Uterus (tissue), 4 donors: ENCODE measurements around the gene HIPK2. TPM values are rescaled to one million over a fixed set of nuclear protein-coding genes. Genes with fewer than 3 reads are reported as not detected.

ENCODE experiments used
- DNase-seq, 2 donors: peaks; one replicate each; pipeline ENCODE4 v3.0.0-alpha.2; 2019 to 2020
- H3K27ac ChIP-seq, 2 donors: fragments of 200-600 bp; sonication (generic); 1 replicate in 1 of 2; 2 replicates in 1 of 2; pipeline ENCODE4 v1.5.1; 2016 to 2018
- H3K27me3 ChIP-seq, 2 donors: fragments of 200-600 bp; sonication (generic); one replicate each; pipeline ENCODE4 v1.5.1; 2018 to 2019; ENCODE audit warnings: control low read depth in 1 of 2
- H3K36me3 ChIP-seq, 2 donors: fragments of 200-600 bp; sonication (generic); one replicate each; pipeline ENCODE4 v1.5.1; 2019; ENCODE audit warnings: control low read depth in 1 of 2
- H3K4me1 ChIP-seq, 2 donors: fragments of 200-600 bp; sonication (generic); one replicate each; pipeline ENCODE4 v1.5.1; 2018 to 2019; ENCODE audit warnings: control low read depth in 1 of 2
- H3K4me3 ChIP-seq, 2 donors: fragments of 200-600 bp; sonication (generic); 1 replicate in 1 of 2; 2 replicates in 1 of 2; pipeline ENCODE4 v1.5.1; 2018 to 2019; ENCODE audit warnings: mild to moderate bottlenecking in 1 of 2
- H3K9me3 ChIP-seq, 2 donors: fragments of 200-600 bp; sonication (generic); one replicate each; pipeline ENCODE4 v1.5.1; 2019; ENCODE audit warnings: control low read depth in 1 of 2
- CTCF ChIP-seq, 4 experiments: fragments of 200-600 bp in 2 of 4; fragments of 450-650 bp in 2 of 4; sonication (generic) in 2 of 4; IDR thresholded peaks; one replicate each; pipeline ENCODE4 v1.5.1; 2016 to 2019; ENCODE audit warnings: antibody characterized with exemption in 4 of 4, mild to moderate bottlenecking in 2 of 4, moderate library complexity in 1 of 4
- POLR2A ChIP-seq, 2 donors: fragments of 450-650 bp; IDR thresholded peaks; one replicate each; pipeline ENCODE4 v1.6.1; 2016; ENCODE audit warnings: antibody characterized with exemption in 2 of 2, mild to moderate bottlenecking in 1 of 2, moderate library complexity in 1 of 2
- intact Hi-C: fragments of 100-400 bp; cut with DNase I; formaldehyde crosslinking; loops from one replicate; pipeline ENCODE4 v1.15.1; 2023; ENCODE audit warnings: low total_unique reads
- total RNA-seq, 4 donors: library from RNA; depleted of rRNA in 3 of 4; stranded (reverse); fragments of >200 nt in 3 of 4; gene quantifications; one replicate each; pipeline versions ENCODE4 v1.1.0 to v1.2.4, GENCODE V29; 2014 to 2023
- donor health status: DM: yes; HTN: yes; CAD: no.

The HIPK2 gene
- total RNA-seq, 4 donors from 2014 or later = 9.4 to 65.8 (median 19.2) TPM

GRCh38 chr7:139566736-139567646, 210.8 kb downstream of the HIPK2 start:
- Histone ChIP-seq H3K27me3 (no peaks in the 10 kb centered on the region), H3K36me3 (no peaks in the 10 kb centered on the region), H3K4me1 (no peaks in the 10 kb centered on the region), H3K27ac (no peak overlapping the region), H3K4me3 (no peak overlapping the region), H3K9me3 (no peaks in the 10 kb centered on the region)
- intact Hi-C loops = no loop called here
- no peak for DNase-seq
- TF ChIP-seq POLR2A (IDR thresholded peaks at IDR 0.05) (no peak), CTCF (IDR thresholded peaks at IDR 0.05) (no peak)

DNA sequence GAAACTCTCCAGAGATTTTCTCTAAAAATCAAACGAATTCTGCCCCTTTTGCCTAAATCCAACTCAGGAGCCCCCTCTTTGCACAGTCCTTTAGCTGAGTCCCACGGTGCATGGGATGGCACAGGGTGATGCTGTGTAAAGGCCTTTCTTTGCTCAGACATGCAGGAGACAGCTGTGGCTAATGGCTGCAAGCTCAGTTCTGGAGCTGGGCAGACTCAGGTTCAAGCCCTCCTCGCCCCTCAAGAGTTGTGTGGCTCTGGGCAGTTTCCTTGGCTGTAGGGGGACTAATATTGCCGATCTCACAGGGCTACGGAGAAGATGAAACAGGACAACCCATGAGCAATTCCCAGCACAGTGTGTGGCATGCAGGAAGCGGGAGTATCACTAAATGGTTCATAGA, 211.7 kb downstream of the HIPK2 start:
- no peaks in the 10 kb centered on the region for H3K27me3 ChIP-seq
- TF ChIP-seq CTCF (IDR thresholded peaks at IDR 0.05) (no peak), POLR2A (IDR thresholded peaks at IDR 0.05) (no peak)
- H3K4me1 ChIP-seq = no peaks in the 10 kb centered on the region
- no peak overlapping the region for H3K4me3 ChIP-seq
- no peak for DNase-seq
- no peaks in the 10 kb centered on the region for H3K36me3 ChIP-seq
- no peaks in the 10 kb centered on the region for H3K9me3 ChIP-seq
- intact Hi-C loops = no loop called here
- no peak overlapping the region for H3K27ac ChIP-seq

GRCh38 chr7:139563856-139564255, 213.9 kb downstream of the HIPK2 start:
- Histone ChIP-seq H3K4me1 (no peaks in the 10 kb centered on the region), H3K27ac (no peak overlapping the region), H3K36me3 (no peaks in the 10 kb centered on the region), H3K9me3 (no peaks in the 10 kb centered on the region), H3K27me3 (no peaks in the 10 kb centered on the region), H3K4me3 (no peak overlapping the region)
- intact Hi-C loops = no loop called here
- no peak for DNase-seq
- no peak for TF ChIP-seq POLR2A (IDR thresholded peaks at IDR 0.05)
- no peak for TF ChIP-seq CTCF (IDR thresholded peaks at IDR 0.05)

- Histone ChIP-seq H3K9me3 (no peaks in the 10 kb centered on the region), H3K4me3 (no peak overlapping the region)
- intact Hi-C loops = no loop called here
These were observed 214.7 kb downstream of the HIPK2 start for GRCh38 chr7:139562961-139563565.

DNA sequence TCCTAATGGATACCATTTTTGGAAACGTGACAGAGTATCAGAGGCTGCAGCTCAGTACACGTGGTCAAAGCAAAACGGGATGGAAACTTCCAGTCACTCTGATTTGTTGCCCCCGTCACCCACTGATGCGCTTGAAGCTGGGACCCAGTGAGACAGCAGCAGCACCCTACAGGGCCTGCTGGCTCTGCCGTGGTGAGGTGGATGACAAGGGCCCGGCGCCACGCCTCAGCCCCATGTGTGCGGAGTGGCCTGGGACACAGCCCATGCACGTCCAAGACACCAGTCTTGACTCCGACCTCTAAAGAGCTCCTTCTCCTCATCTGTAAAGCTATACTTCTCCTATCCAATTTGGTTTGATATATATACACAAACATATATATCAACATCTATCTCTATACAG, 215.3 kb downstream of the HIPK2 start:
- Histone ChIP-seq H3K4me1 (no peaks in the 10 kb centered on the region), H3K27me3 (no peaks in the 10 kb centered on the region), H3K9me3 (no peaks in the 10 kb centered on the region), H3K36me3 (no peaks in the 10 kb centered on the region), H3K27ac (no peak overlapping the region), H3K4me3 (no peak overlapping the region)
- TF ChIP-seq POLR2A (IDR thresholded peaks at IDR 0.05) (no peak), CTCF (IDR thresholded peaks at IDR 0.05) (no peak)
- no peak for DNase-seq
- intact Hi-C loops = no loop called here

More at GRCh38 chr7:139562961-139563565, 214.7 kb downstream of the HIPK2 start:
- Histone ChIP-seq H3K27ac (no peak overlapping the region), H3K36me3 (no peaks in the 10 kb centered on the region), H3K4me1 (no peaks in the 10 kb centered on the region), H3K27me3 (no peaks in the 10 kb centered on the region)
- TF ChIP-seq POLR2A (IDR thresholded peaks at IDR 0.05) = no peak
- no peak for DNase-seq
